ENCODE data around the gene EIF2B5.

Gene EIF2B5

DNA sequence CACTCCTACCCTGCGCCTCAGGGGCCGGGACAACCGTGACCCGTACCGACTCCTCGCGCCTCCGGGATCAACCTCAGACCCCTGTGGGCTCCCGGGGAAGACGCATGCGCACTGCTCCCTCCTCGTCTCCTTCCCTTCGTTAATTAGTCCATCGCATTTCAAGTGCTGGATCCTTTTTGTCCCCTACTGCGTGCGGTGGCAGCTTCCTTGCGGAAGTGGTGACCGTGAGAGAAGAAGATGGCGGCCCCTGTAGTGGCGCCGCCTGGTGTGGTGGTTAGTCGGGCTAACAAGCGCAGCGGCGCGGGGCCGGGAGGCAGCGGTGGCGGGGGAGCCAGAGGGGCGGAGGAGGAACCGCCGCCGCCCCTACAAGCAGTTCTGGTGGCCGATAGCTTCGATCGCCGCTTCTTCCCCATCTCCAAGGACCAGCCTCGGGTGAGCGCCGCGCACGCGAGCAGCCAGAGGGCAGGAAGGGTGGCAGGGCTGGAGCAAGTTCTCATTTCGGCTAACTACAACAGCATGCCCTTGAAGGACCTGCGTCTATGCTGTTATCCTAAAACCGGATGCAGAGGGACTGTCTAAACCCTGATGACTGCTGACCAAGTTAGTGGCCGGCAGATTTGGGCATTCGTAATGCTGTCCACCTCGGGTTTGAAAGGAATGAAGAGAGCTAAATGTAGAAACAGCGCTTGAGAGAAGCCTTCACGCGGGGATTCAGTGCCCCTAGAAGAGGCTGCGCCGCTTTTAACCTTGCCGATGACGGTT, at the start of gene EIF2B5:
EIF2B5 (plus strand) TSS at position 210 of the 762 bp plus-strand sequence; CDS start at position 238, 28 bp downstream.
- DNase-seq (ENCODE audit: low read depth, low spot score) = peak; percentile 87
- Histone ChIP-seq H3K36me3 (ENCODE audit: insufficient read depth, insufficient read length, low read length) (peaks cover 17% of the 10 kb centered on the region), H3K4me1 (ENCODE audit: insufficient read depth, insufficient read length) (no peaks in the 10 kb centered on the region), H3K9ac (ENCODE audit: insufficient read length, low read depth) (peak within 1 kb of the TSS; percentile 99), H3K27me3 (ENCODE audit: insufficient read depth, insufficient read length) (no peaks in the 10 kb centered on the region), H3K9me3 (ENCODE audit: insufficient read depth, low read length) (no peaks in the 10 kb centered on the region), H3K4me3 (ENCODE audit: insufficient read length, low read depth) (peak within 1 kb of the TSS; percentile 98)
- TF ChIP-seq SUZ12 (IDR thresholded peaks at IDR 0.05; ENCODE audit: extremely low read depth, insufficient read depth, insufficient read length) (no peak), ZNF274 (IDR thresholded peaks at IDR 0.05; ENCODE audit: low read depth, low read length) (no peak), YY1 (IDR thresholded peaks at IDR 0.05; ENCODE audit: insufficient read depth, insufficient read length) (peak; percentile 88)

DNA sequence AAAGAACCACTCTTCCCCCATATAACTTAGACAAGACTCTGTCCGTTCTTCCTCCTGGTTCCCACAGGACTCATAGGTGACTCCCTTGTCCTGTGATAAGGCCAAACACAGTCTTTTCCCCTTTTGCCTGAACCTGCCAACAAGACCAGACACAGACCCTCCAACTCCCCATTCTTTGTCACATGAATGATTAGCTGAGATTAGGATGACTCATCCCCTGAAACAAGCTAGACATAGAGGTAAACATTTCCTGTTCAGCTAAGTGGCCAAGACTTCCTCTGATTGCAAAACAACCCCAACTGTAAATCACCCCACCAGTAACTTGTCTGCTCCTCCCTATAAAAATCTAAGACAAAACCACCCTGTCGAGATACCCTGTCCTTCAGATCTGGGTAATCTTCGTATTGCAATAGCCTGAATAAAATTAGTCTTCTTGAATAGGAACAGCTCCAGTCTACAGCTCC, 49.7 kb upstream of the EIF2B5 start:
- DNase-seq (ENCODE audit: low read depth, low spot score) = no peak
- H3K36me3 ChIP-seq (ENCODE audit: insufficient read depth, insufficient read length, low read length) = no peaks in the 10 kb centered on the region

DNA sequence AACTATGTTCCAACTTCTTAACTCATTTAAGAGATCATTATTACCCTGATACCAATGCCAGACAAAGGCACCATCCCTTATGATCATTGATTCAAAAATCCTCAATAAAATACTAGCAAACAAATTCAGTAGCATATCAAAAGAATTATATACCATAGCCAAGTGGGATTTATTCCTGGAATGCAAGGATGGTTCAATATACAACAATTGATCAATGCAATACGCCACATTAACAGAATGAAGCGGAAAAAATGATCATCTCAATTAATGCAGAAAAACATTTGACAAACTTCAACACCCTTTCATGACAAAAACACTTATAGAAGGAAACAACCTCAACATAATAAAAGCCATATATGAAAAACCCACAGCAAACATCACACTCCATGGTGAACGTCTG, 43.0 kb upstream of the EIF2B5 start:
- H3K27me3 ChIP-seq (ENCODE audit: insufficient read depth, insufficient read length) = no peaks in the 10 kb centered on the region
- no peaks in the 10 kb centered on the region for H3K4me1 ChIP-seq (ENCODE audit: insufficient read depth, insufficient read length)
- DNase-seq (ENCODE audit: low read depth, low spot score) = no peak
- H3K9ac ChIP-seq (ENCODE audit: insufficient read length, low read depth) = no peak overlapping the region
- peaks cover 23% of the 10 kb centered on the region for H3K9me3 ChIP-seq (ENCODE audit: insufficient read depth, low read length)
- H3K4me3 ChIP-seq (ENCODE audit: insufficient read length, low read depth) = no peak overlapping the region
- H3K36me3 ChIP-seq (ENCODE audit: insufficient read depth, insufficient read length, low read length) = no peaks in the 10 kb centered on the region
- TF ChIP-seq ZNF274 (IDR thresholded peaks at IDR 0.05; ENCODE audit: low read depth, low read length) = no peak
- TF ChIP-seq SUZ12 (IDR thresholded peaks at IDR 0.05; ENCODE audit: extremely low read depth, insufficient read depth, insufficient read length) = no peak
- no peak for TF ChIP-seq YY1 (IDR thresholded peaks at IDR 0.05; ENCODE audit: insufficient read depth, insufficient read length)

More for the DNA sequence above, 49.7 kb upstream of the EIF2B5 start:
- Histone ChIP-seq H3K27me3 (ENCODE audit: insufficient read depth, insufficient read length) (no peaks in the 10 kb centered on the region), H3K9me3 (ENCODE audit: insufficient read depth, low read length) (peaks cover 17% of the 10 kb centered on the region), H3K4me3 (ENCODE audit: insufficient read length, low read depth) (no peak overlapping the region), H3K4me1 (ENCODE audit: insufficient read depth, insufficient read length) (no peaks in the 10 kb centered on the region), H3K9ac (ENCODE audit: insufficient read length, low read depth) (no peak overlapping the region)
- TF ChIP-seq YY1 (IDR thresholded peaks at IDR 0.05; ENCODE audit: insufficient read depth, insufficient read length) (no peak), SUZ12 (IDR thresholded peaks at IDR 0.05; ENCODE audit: extremely low read depth, insufficient read depth, insufficient read length) (no peak), ZNF274 (IDR thresholded peaks at IDR 0.05; ENCODE audit: low read depth, low read length) (no peak)

DNA sequence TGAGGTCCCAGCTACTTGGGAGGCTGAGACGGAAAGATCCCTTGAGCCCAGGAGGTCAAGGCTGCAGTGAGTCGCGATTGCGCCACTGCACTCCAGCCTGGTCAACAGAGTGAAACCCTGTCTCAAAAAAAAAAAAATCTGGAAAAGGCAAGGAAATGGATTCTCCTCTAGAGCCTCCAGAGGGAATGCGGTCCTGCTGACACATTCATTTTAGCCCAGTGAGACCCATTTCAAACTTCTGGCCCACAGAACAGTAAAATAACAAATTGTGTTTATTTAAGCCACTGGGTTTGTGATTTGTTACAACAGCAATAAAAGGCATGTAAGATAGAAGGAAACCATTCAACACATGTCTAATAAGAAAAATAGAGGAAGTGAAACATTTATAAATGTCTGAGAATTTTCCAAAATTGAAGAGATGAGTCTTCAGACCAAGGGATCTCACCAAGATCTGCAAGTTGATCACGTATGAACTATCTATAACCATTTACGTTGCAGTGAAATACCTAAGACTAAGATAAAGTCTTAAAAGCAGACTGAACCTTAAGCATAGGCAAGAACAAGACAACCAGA, 38.3 kb upstream of the EIF2B5 start, which contains the start of gene HTR3E:
HTR3E (plus strand) TSS at position 254 of the 573 bp plus-strand sequence. CDS start 466 bp downstream, outside the sequence.
- TF ChIP-seq ZNF274 (IDR thresholded peaks at IDR 0.05; ENCODE audit: low read depth, low read length) (no peak), SUZ12 (IDR thresholded peaks at IDR 0.05; ENCODE audit: extremely low read depth, insufficient read depth, insufficient read length) (no peak), YY1 (IDR thresholded peaks at IDR 0.05; ENCODE audit: insufficient read depth, insufficient read length) (no peak)
- H3K4me1 ChIP-seq (ENCODE audit: insufficient read depth, insufficient read length) = no peaks in the 10 kb centered on the region
- no peak within 1 kb of the TSS for H3K9ac ChIP-seq (ENCODE audit: insufficient read length, low read depth)
- no peaks in the 10 kb centered on the region for H3K27me3 ChIP-seq (ENCODE audit: insufficient read depth, insufficient read length)
- H3K36me3 ChIP-seq (ENCODE audit: insufficient read depth, insufficient read length, low read length) = no peaks in the 10 kb centered on the region
- no peak for DNase-seq (ENCODE audit: low read depth, low spot score)
- H3K9me3 ChIP-seq (ENCODE audit: insufficient read depth, low read length) = peaks cover 16% of the 10 kb centered on the region
- H3K4me3 ChIP-seq (ENCODE audit: insufficient read length, low read depth) = no peak within 1 kb of the TSS

DNA sequence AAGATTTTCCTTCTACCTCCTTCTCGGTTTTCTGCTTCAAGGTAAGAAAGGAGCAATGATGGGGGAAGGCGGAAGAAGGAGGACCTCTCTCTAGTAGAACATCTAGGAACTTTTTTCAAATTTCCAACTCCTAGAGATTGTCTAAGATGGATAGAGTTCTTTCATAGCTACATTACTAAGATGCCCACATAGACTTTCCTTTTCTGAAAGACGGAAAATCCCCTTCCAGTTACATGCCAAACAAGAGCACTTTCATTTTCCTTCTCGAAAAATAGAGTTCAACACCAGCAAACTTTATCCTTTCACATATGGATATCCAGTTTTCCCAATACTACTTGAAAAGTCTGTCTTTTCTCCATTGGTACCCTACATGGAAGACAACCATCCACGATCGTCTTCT, 37.6 kb upstream of the EIF2B5 start:
- Histone ChIP-seq H3K4me1 (ENCODE audit: insufficient read depth, insufficient read length) (no peaks in the 10 kb centered on the region), H3K4me3 (ENCODE audit: insufficient read length, low read depth) (no peak overlapping the region), H3K27me3 (ENCODE audit: insufficient read depth, insufficient read length) (no peaks in the 10 kb centered on the region), H3K9ac (ENCODE audit: insufficient read length, low read depth) (no peak overlapping the region), H3K9me3 (ENCODE audit: insufficient read depth, low read length) (peaks cover 9% of the 10 kb centered on the region), H3K36me3 (ENCODE audit: insufficient read depth, insufficient read length, low read length) (no peaks in the 10 kb centered on the region)
- no peak for DNase-seq (ENCODE audit: low read depth, low spot score)
- TF ChIP-seq ZNF274 (IDR thresholded peaks at IDR 0.05; ENCODE audit: low read depth, low read length) (no peak), YY1 (IDR thresholded peaks at IDR 0.05; ENCODE audit: insufficient read depth, insufficient read length) (no peak), SUZ12 (IDR thresholded peaks at IDR 0.05; ENCODE audit: extremely low read depth, insufficient read depth, insufficient read length) (no peak)

DNA sequence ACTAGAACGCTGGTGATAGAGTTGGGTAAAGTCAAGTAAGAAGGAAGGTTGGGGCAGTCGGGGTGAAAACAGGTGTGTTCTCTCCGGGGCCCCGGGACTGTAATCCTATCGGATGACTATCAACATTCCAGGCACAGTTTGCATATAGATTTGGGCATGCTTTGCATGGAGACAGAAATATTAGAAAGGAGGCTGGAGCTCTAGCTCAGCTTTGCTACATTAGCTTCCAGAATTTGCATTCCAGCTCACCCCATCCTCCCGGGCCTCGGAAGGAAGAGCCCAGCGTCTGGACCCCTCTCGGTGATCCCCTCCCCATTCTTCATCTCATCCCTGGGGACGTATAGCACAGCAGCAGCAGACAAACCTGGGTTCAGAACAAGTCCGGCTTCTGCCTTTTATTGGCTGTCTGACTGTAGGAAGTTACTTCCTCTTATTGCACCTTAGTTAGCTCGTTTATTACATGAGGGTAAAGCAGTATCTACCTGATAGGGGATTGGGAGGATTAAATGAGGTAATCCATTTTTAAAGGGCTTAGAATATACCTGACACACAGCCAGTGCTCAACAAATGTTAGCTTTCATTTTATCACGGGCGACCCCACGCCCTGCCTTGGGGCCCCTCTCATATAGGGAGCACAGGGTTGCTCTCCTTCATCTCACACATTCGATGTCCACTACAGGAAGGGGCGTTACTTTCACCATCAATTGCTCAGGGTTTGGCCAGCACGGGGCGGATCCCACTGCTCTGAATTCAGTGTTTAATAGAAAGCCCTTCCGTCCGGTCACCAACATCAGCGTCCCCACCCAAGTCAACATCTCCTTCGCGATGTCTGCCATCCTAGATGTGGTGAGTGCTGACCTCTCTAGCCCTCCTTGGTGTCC, 35.1 kb upstream of the EIF2B5 start:
- TF ChIP-seq ZNF274 (IDR thresholded peaks at IDR 0.05; ENCODE audit: low read depth, low read length) (no peak), SUZ12 (IDR thresholded peaks at IDR 0.05; ENCODE audit: extremely low read depth, insufficient read depth, insufficient read length) (no peak), YY1 (IDR thresholded peaks at IDR 0.05; ENCODE audit: insufficient read depth, insufficient read length) (no peak)
- DNase-seq (ENCODE audit: low read depth, low spot score) = no peak
- Histone ChIP-seq H3K4me1 (ENCODE audit: insufficient read depth, insufficient read length) (no peaks in the 10 kb centered on the region), H3K27me3 (ENCODE audit: insufficient read depth, insufficient read length) (no peaks in the 10 kb centered on the region), H3K4me3 (ENCODE audit: insufficient read length, low read depth) (no peak overlapping the region), H3K9ac (ENCODE audit: insufficient read length, low read depth) (no peak overlapping the region), H3K9me3 (ENCODE audit: insufficient read depth, low read length) (no peaks in the 10 kb centered on the region), H3K36me3 (ENCODE audit: insufficient read depth, insufficient read length, low read length) (no peaks in the 10 kb centered on the region)

Measured in NT2/D1 (cell line).